NCI-H128 (cell line): ENCODE measurements around the gene TAF15.

ENCODE experiments used
- DNase-seq: peaks from one replicate; lab custom pipeline; 2025; ENCODE audit not compliant: unreplicated experiment; lab: John Stamatoyannopoulos, UW

Gene TAF15

GRCh38 chr17:35808962-35809854 lies at the start of gene TAF15:
Gene TAF15 (plus strand): TSS chr17:35809484. CDS start chr17:35809570, 86 bp downstream.
- peak; percentile 88 for DNase-seq

- no peak for DNase-seq
Measured at GRCh38 chr17:35760587-35760986, 48.7 kb upstream of the TAF15 start, which contains the start of gene C17orf50. Gene C17orf50 (plus strand): TSS chr17:35760887. CDS start chr17:35760942, 55 bp downstream.

- no peak for DNase-seq
Measured at GRCh38 chr17:35761601-35762000, 47.7 kb upstream of the TAF15 start.

GRCh38 chr17:35763767-35764122 lies 45.5 kb upstream of the TAF15 start:
- DNase-seq: no peak

GRCh38 chr17:35764123-35764991 lies 44.9 kb upstream of the TAF15 start:
- peak; percentile 60 for DNase-seq

GRCh38 chr17:35765086-35765710 lies 44.1 kb upstream of the TAF15 start:
- DNase-seq: no peak

- DNase-seq: no peak
Measured at GRCh38 chr17:35765756-35766488, 43.4 kb upstream of the TAF15 start.

GRCh38 chr17:35766489-35766877 lies 42.8 kb upstream of the TAF15 start:
- no peak for DNase-seq

GRCh38 chr17:35766903-35767510 lies 42.3 kb upstream of the TAF15 start:
- DNase-seq: no peak

GRCh38 chr17:35768797-35769196 lies 40.5 kb upstream of the TAF15 start:
- no peak for DNase-seq

GRCh38 chr17:35769895-35770486 lies 39.3 kb upstream of the TAF15 start:
- no peak for DNase-seq

- DNase-seq: no peak
Measured at GRCh38 chr17:35773129-35773528, 36.2 kb upstream of the TAF15 start.

- DNase-seq: no peak
Measured at GRCh38 chr17:35773679-35774425, 35.4 kb upstream of the TAF15 start.

- no peak for DNase-seq
Measured at GRCh38 chr17:35774499-35774898, 34.8 kb upstream of the TAF15 start.

- DNase-seq: no peak
Measured at GRCh38 chr17:35775039-35775438, 34.2 kb upstream of the TAF15 start.

- no peak for DNase-seq
Measured at GRCh38 chr17:35775583-35775982, 33.7 kb upstream of the TAF15 start.

GRCh38 chr17:35778641-35779196 lies 30.6 kb upstream of the TAF15 start:
- DNase-seq: no peak

- no peak for DNase-seq
Measured at GRCh38 chr17:35780950-35781349, 28.3 kb upstream of the TAF15 start.

GRCh38 chr17:35784895-35785294 lies 24.4 kb upstream of the TAF15 start:
- DNase-seq: no peak
